PC-9 (cell line): ENCODE results near the gene ATXN3.

Source experiments
- CTCF ChIP-seq: fragments of 200-600 bp; sonication (generic); conservative IDR thresholded peaks from 2 replicates; pipeline ENCODE4 v1.6.1; 2017; ENCODE audit warnings: mixed run types, antibody characterized with exemption, mild to moderate bottlenecking, moderate library complexity
- EZH2 ChIP-seq: fragments of 200-600 bp; sonication (generic); IDR thresholded peaks from 2 replicates; pipeline ENCODE4 v1.8.0; 2017; ENCODE audit warnings: antibody characterized with exemption, low read depth

- TF ChIP-seq CTCF: no peak
- no peak for TF ChIP-seq EZH2
These were observed 14.9 kb upstream of the ATXN3 start for GRCh38 chr14:92121207-92121669.
